ENCODE data around the gene HTRA3. TPM values are rescaled to one million over a fixed set of nuclear protein-coding genes. Genes with fewer than 3 reads are reported as not detected.

The HTRA3 gene
- total RNA-seq, 1 donor from 2014 or later, result 3.4 TPM

DNA sequence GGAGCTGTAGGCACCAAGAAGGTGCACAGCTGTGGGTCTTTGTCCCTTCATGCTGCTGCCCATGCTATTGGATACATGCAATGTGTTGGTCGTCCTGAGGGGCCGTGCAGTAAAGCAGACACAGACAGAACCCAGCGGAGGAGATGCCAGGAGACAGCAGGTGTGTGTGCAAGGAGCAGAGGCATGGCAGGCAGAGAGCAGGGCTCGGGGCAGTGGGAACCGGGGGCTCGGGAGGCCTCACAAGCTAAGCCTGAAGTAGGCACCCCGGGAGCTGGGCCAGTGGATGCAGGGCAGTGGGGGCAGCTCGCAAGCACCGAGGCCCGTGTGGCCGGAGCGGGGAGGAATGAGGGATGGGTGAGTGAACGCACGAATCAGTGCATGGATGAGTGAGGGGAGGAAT lies 13.2 kb downstream of the HTRA3 start:
- no peaks in the 10 kb centered on the region for H3K9me3 Mint-ChIP-seq
- no peaks in the 10 kb centered on the region for H3K4me1 Mint-ChIP-seq
- TF ChIP-seq CTCF (conservative IDR thresholded peaks at IDR 0.05), result no peak
- H3K27me3 Mint-ChIP-seq (ENCODE audit: low read depth), result no peaks in the 10 kb centered on the region
- no peaks in the 10 kb centered on the region for H3K36me3 Mint-ChIP-seq (ENCODE audit: low read depth)
- H3K4me3 Mint-ChIP-seq, result no peak overlapping the region
- DNase-seq (ENCODE audit: low read depth, low spot score), result no peak
- H3K27ac Mint-ChIP-seq (ENCODE audit: unreplicated experiment), result peak overlapping the region; percentile 13

GRCh38 chr4:8283161-8283560 lies 13.6 kb downstream of the HTRA3 start:
- no peak for DNase-seq (ENCODE audit: low read depth, low spot score)
- H3K4me3 Mint-ChIP-seq, result no peak overlapping the region
- H3K9me3 Mint-ChIP-seq, result no peaks in the 10 kb centered on the region
- H3K27ac Mint-ChIP-seq (ENCODE audit: unreplicated experiment), result peak overlapping the region; percentile 75
- H3K36me3 Mint-ChIP-seq (ENCODE audit: low read depth), result no peaks in the 10 kb centered on the region
- no peaks in the 10 kb centered on the region for H3K27me3 Mint-ChIP-seq (ENCODE audit: low read depth)
- TF ChIP-seq CTCF (conservative IDR thresholded peaks at IDR 0.05), result no peak
- H3K4me1 Mint-ChIP-seq, result no peaks in the 10 kb centered on the region

GRCh38 chr4:8283631-8284121 lies 14.1 kb downstream of the HTRA3 start:
- TF ChIP-seq CTCF (conservative IDR thresholded peaks at IDR 0.05), result no peak
- Mint-ChIP-seq H3K4me3 (no peak overlapping the region), H3K27me3 (ENCODE audit: low read depth) (no peaks in the 10 kb centered on the region), H3K27ac (ENCODE audit: unreplicated experiment) (no peak overlapping the region), H3K4me1 (no peaks in the 10 kb centered on the region), H3K36me3 (ENCODE audit: low read depth) (no peaks in the 10 kb centered on the region), H3K9me3 (no peaks in the 10 kb centered on the region)
- no peak for DNase-seq (ENCODE audit: low read depth, low spot score)

DNA sequence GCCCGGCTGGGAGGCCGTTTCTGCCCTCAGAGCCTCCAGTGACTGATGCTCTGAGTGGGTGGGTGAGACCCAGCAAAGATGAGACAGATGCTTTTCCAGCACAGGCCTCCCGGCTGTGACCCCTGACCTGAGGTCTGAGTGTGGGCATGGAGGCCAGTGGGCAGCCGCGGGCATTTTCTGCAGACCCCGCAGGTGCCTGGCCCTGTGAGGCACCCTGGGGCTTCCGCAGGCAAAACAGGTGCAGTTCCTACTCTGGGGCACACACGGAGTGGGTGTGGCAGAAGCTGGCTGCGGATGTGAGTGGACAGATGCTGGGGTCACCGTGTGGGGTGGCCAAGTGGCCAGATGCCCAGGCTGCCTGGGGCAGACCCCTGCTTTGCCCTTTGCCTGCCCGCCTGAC lies 14.8 kb downstream of the HTRA3 start:
- no peaks in the 10 kb centered on the region for H3K36me3 Mint-ChIP-seq (ENCODE audit: low read depth)

GRCh38 chr4:8285143-8285975 lies 15.8 kb downstream of the HTRA3 start:
- Mint-ChIP-seq H3K4me1 (no peaks in the 10 kb centered on the region), H3K9me3 (no peaks in the 10 kb centered on the region), H3K27me3 (ENCODE audit: low read depth) (no peaks in the 10 kb centered on the region), H3K36me3 (ENCODE audit: low read depth) (no peaks in the 10 kb centered on the region), H3K4me3 (no peak overlapping the region), H3K27ac (ENCODE audit: unreplicated experiment) (peak overlapping the region; percentile 57)
- no peak for DNase-seq (ENCODE audit: low read depth, low spot score)
- no peak for TF ChIP-seq CTCF (conservative IDR thresholded peaks at IDR 0.05)

More for the DNA sequence above, 14.8 kb downstream of the HTRA3 start:
- no peaks in the 10 kb centered on the region for H3K27me3 Mint-ChIP-seq (ENCODE audit: low read depth)
- no peaks in the 10 kb centered on the region for H3K9me3 Mint-ChIP-seq
- no peak for DNase-seq (ENCODE audit: low read depth, low spot score)
- TF ChIP-seq CTCF (conservative IDR thresholded peaks at IDR 0.05), result no peak
- H3K27ac Mint-ChIP-seq (ENCODE audit: unreplicated experiment), result no peak overlapping the region
- H3K4me1 Mint-ChIP-seq, result no peaks in the 10 kb centered on the region
- no peak overlapping the region for H3K4me3 Mint-ChIP-seq

All from neural crest cell (in vitro differentiated cells).